HG03378 (cell line): ENCODE results near the gene CFAP74.
"Not testable (repeated sequence)": the region's sequence is repeated elsewhere in the genome, so short reads cannot be mapped to it uniquely, and the experiment has no call there.

Experiments
- ATAC-seq: cut with Tn5 transposase; IDR thresholded peaks from one replicate; pipeline ENCODE4 v1.9.1; 2021; ENCODE audit warnings: mild to moderate bottlenecking, moderate library complexity; ENCODE audit not compliant: unreplicated experiment

CFAP74 gene

DNA sequence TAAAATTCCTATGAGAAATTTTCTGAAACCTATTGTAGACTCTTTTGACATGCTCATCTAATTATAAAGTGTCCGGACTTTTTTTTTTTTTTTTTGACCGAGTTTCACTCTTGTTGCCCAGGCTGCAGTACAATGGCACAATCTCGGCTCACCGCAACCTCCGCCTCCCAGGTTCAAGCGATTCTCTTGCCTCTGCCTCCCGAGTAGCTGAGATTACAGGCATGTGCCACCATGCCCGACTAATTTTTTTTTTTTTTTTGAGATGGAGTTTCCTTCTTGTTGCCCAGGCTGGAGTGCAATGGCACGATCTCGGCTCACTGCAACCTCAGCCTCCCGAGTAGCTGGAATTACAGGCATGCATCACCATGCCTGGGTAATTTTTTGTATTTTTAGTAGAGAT lies 119.7 kb downstream of the CFAP74 start:
- ATAC-seq = not testable (repeated sequence)

DNA sequence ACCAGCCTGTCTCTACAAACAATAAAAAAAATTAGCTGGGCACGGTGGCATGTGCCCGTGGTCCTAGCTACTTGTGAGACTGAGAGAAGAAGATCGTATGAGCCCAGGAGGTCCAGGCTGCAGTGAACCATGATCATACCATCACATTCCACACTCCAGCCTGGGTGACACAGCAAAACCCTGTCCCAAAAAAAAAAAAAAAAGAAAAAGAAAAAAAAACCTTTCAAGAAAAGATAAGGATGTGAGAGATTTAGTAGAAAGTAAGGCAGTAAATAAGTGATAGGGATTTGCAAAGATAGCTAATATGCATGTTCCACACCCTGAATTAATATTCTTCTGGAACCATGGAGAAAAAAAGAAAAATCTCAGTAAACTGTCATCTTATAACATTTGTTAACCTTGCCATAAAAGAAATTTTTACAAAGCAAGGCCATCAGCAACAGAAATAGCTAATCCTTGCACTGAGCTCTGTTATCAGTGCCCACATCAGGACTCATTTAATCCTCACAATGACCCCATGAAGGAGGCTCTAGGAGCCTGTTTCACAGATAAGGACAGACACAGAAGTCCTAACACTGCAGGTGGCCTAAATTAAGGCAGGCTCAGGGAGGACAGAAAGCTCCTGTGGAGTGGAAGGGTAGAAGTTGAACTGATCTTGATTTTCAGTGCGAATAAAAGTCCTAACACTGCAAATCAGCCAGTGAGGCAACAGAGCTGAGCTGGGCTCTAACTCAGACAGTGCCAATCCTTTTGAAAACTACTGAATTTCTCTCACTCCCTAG lies 120.3 kb downstream of the CFAP74 start:
- ATAC-seq = no peak

DNA sequence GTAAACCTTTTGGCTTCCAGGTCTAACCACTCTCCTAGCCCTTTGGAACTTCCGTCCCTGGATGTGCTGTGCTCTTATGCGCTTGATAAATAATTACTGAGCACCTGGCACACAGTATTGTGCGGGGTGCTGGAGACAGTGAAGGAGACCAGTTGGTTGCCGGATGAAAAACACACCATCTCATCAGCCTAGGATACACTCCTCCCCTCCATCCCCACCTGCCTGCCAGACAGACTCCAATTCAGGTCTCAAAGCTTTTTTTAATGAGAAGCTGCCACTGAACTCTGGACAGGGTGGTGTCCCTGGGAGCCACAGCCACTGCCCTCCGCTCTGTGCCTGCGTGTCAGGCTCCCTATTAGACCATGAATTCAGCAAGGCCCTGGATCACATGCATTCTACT lies 121.9 kb downstream of the CFAP74 start:
- no peak for ATAC-seq

DNA sequence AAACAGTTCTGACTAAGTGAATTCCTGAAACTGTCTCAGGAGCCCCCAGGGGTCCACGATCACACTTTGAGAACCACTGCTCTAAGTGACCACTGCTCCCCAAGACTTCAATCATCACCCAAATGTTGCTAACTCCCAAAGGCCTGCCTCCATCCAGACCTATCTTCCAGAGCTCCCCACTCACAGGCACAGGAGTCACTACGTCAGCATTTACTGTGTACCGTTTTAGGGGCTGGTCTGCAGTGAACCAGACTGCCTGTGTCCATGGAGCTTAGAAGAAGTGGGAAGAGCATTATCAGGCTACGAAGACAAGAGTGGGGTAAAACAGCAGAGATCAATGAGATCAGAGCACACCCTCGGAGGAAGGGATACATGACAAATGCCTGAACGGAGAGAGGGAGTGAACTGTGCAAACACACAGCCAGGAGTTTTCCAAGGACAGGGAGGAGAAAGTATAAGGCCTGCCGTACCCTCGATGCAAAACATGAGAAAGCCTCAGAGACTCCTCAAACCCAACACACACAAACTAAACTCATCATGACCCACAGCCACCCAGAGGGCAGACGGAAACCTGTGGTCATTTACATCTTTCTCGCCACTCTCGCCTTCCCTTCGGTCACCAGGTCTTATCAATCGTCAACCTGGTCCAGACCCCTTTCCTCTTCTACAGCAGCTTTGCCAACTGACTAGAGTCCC lies 122.8 kb downstream of the CFAP74 start:
- no peak for ATAC-seq

DNA sequence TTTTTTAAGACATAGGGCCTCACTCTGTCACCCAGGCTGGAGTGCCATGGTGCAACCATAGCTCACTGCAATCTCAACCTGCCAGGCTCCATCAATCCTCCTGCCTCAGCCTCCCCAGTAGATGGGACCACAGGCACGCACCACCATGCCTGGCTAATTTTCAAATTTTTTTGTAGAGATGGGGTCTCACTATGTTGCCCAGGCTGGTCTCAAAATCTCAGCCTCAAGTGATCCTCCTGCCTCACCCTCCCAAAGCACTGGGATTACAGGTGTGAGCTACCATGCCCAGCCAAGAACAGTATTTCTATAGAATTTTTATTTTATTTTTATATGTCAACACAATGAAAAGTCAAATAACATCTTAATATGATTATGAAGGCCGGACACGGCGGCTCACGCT lies 123.6 kb downstream of the CFAP74 start:
- ATAC-seq = no peak

DNA sequence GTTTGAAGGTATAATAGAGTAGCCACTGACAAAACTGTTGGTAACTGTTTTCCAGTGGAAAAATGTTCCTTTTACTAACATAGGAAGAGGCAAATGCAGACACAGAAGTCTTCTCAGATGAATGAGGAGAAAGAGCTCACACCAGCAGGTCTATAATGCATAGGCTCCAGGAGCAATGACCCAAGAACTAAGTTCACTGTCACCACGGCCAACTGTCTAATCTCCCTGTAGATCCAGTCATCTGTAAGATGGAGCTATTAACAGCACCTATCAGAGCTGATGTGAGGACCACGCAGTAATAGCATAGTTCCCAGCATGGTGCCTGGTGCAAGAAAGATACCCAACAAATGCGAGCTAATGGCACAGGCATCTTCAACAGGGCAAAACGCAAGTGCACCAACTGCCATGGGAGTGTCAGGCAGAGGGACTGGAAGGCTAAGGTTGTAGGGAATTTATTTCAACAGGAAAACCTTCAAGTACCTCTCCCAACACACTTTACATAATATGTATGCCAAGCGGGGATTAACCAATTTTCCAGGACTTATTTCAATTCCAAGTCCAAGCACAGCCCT lies 125.6 kb downstream of the CFAP74 start:
- no peak for ATAC-seq

DNA sequence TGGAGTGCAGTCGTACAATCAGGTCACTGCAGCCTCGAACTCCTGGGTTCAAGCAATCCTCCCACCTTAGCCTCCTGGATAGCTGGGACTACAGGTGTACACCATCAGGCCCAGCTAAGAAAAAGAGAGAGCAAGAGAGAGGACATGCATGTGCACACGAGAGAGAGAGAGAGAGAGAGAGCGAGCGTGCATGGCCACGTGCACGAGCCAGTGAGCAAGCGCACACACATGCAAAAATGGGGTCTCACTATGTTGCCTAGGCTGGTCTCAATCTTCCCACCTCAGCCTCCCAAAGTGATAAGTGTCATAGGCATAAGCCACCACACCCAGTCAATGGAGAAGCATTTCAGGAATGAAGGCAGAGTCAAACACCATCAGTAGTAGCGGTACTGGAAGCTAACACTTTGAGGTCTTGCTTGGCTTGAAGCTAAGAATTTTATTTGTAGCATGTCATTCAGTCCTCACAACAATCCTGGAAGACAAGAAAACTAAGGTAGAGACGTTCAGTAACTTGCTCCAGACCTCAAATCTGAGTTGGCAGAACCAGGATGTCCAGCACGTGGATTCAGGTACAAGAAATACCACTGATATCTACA lies 127.2 kb downstream of the CFAP74 start:
- no peak for ATAC-seq

DNA sequence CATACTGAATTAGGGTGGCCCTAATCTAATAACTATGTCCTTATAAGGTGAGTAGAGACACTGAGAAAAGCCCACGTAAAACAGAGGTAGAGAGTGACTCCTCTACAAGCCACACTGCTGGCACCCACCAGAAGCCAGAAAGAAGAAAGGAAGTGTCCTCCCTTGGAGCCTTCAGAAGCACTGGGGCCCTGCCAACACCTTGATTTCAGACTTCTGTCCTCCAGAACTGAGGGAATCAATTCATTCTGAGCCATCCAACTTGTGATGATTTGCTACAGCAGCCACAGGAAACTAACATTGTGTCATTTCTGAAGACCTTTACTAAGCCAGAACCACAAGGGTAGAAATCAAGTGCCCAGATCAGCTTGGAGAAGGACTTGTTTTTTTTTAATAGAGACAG lies 127.7 kb downstream of the CFAP74 start:
- no peak for ATAC-seq

DNA sequence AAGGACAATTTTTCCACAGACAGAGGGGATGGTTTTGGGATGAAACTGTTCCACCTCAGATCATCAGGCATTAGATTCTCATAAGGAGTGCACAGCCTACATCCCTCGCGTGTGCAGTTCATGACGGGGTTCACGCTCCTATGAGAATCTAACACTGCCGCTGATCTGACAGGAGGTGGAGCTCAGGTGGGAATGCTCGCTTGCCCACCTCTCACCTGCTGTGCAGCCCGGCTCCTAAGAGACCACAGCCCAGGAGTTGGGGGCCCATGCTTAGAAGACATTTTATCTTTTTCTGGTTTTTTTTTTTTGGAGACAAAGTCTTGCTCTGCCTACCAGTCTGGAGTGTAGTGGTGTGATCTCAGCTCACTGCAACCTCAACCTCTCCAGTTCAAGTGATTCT lies 128.7 kb downstream of the CFAP74 start:
- no peak for ATAC-seq

DNA sequence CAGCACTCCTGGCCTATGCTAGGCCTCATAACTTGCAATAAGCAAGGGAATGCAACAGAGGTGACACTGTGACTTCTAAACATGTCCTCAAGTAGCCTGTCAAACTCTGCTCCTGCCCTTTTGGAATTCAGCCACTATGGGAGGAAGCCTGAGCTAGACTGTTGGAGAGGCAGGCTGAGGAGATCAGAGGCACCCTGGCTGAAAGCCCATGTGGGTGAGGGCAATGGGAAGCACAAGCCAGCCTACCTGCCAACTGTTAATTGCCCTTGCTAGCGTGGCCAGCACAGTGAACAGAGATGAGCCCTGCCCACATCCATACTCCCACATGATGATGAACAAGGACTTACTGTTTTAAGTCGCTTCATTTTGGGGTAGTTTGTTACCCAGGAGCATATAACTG lies 130.4 kb downstream of the CFAP74 start:
- no peak for ATAC-seq

DNA sequence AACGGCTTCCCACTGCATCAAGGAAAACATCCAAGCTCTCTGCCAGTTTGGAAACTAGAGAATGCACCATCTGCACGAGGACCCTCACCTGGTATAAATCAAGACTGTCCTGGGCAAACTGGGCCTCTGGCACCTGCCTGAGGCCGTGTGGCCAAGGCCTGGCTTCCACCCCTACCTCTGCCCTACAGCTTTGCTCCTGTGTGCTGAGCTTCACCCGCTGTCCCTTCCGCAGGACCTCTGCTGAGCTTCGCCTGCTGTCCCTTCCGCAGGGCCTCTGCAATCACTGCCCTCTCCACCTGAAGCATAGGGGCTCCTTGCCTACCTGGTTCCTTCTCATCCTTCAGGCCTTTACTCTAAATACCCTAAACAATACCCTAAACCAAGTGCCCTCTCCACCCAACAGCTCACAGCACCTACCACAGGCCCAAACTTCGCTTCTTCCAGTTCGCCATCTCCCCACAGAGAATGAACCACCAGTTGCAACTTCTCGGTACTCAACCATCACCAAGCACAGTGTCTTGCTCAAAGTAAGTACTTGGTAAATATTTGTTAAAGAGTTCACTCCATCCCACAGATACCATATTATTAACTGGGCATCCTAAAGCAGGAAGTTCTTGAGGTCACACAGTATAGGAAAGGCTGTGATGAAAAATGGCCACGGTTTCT lies 131.1 kb downstream of the CFAP74 start:
- ATAC-seq = no peak
